Transverse colon (tissue), 3 donors: ENCODE measurements around the gene SMYD3.

Experiments used
- CTCF ChIP-seq, 5 experiments: fragments of 200-600 bp in 3 of 5; fragments of 450-650 bp in 2 of 5; sonication (generic) in 3 of 5; IDR thresholded peaks; 1 replicate in 2 of 5; 2 replicates in 3 of 5; pipeline ENCODE4 v1.5.1; 2016 to 2017; ENCODE audit warnings: antibody characterized with exemption in 5 of 5, inconsistent platforms in 3 of 5, mild to moderate bottlenecking in 2 of 5, moderate library complexity in 1 of 5
- EP300 ChIP-seq: sonication (generic); formaldehyde crosslinking; IDR thresholded peaks from one replicate; pipeline ENCODE4 v1.6.1; 2017; ENCODE audit warnings: antibody characterized with exemption, low read depth
- POLR2A ChIP-seq: fragments of 450-650 bp; IDR thresholded peaks from one replicate; pipeline ENCODE4 v1.6.1; 2016; ENCODE audit warnings: antibody characterized with exemption, mild to moderate bottlenecking, moderate library complexity

GRCh38 chr1:246198115-246198816 lies 308.8 kb downstream of the SMYD3 start:
- TF ChIP-seq CTCF (IDR thresholded peaks at IDR 0.05) (no peak), EP300 (no peak), POLR2A (no peak)
